Superior temporal gyrus (tissue), 1 donor: ENCODE data around the gene DHRS4L2.
A peak's percentile ranks its signal among the peaks of the same experiment; 100 is the strongest.
"Not testable (repeated sequence)": the region's sequence is repeated elsewhere in the genome, so short reads cannot be mapped to it uniquely, and the experiment has no call there.

Experiments used
- DNase-seq: peaks from one replicate; pipeline ENCODE4 v3.0.0-alpha.2; 2016; ENCODE audit errors: extremely low spot score

The DHRS4L2 gene

GRCh38 chr14:23973178-23973577, 15.6 kb upstream of the DHRS4L2 start:
- DNase-seq: not testable (repeated sequence)

GRCh38 chr14:23974041-23974440, 14.7 kb upstream of the DHRS4L2 start:
- not testable (repeated sequence) for DNase-seq

GRCh38 chr14:23977208-23977607, 11.5 kb upstream of the DHRS4L2 start:
- DNase-seq: not testable (repeated sequence)

- not testable (repeated sequence) for DNase-seq
Observed at GRCh38 chr14:23981951-23982813, 6.5 kb upstream of the DHRS4L2 start.

- no peak for DNase-seq
Observed at GRCh38 chr14:23984891-23985602, 3.7 kb upstream of the DHRS4L2 start.

- DNase-seq: not testable (repeated sequence)
Observed at GRCh38 chr14:23988223-23988606, 514 bp upstream of the DHRS4L2 start.

GRCh38 chr14:23989734-23990445, 1.2 kb downstream of the DHRS4L2 start:
- DNase-seq: peak; percentile 36

- DNase-seq: not testable (repeated sequence)
Observed at GRCh38 chr14:23990961-23991360, 2.2 kb downstream of the DHRS4L2 start.

GRCh38 chr14:23993042-23993441, 4.3 kb downstream of the DHRS4L2 start:
- not testable (repeated sequence) for DNase-seq

- DNase-seq: not testable (repeated sequence)
Observed at GRCh38 chr14:23996009-23996408, 7.3 kb downstream of the DHRS4L2 start.

- not testable (repeated sequence) for DNase-seq
Observed at GRCh38 chr14:23996825-23997224, 8.1 kb downstream of the DHRS4L2 start.

- not testable (repeated sequence) for DNase-seq
Observed at GRCh38 chr14:23999640-24000039, 10.9 kb downstream of the DHRS4L2 start.

- DNase-seq: not testable (repeated sequence)
Observed at GRCh38 chr14:24001078-24001477, 12.3 kb downstream of the DHRS4L2 start.

- not testable (repeated sequence) for DNase-seq
Observed at GRCh38 chr14:24001679-24002078, 12.9 kb downstream of the DHRS4L2 start.

- not testable (repeated sequence) for DNase-seq
Observed at GRCh38 chr14:24006471-24006816, 17.7 kb downstream of the DHRS4L2 start.

GRCh38 chr14:24006817-24007652, 18.3 kb downstream of the DHRS4L2 start:
- DNase-seq: not testable (repeated sequence)

- no peak for DNase-seq
Observed at GRCh38 chr14:24011051-24011450, 22.3 kb downstream of the DHRS4L2 start.

- DNase-seq: not testable (repeated sequence)
Observed at GRCh38 chr14:24012726-24013273, 24.1 kb downstream of the DHRS4L2 start.

- DNase-seq: peak; percentile 95
Observed at GRCh38 chr14:24013654-24014514, 25.2 kb downstream of the DHRS4L2 start.

- DNase-seq: not testable (repeated sequence)
Observed at GRCh38 chr14:24015745-24016144, 27.0 kb downstream of the DHRS4L2 start.
